T1000 (cell line): ENCODE measurements around the gene PIGS.

Source experiments
- DNase-seq: peaks from one replicate; lab custom pipeline; 2025; ENCODE audit warnings: mixed read lengths; lab: John Stamatoyannopoulos, UW

Gene PIGS

GRCh38 chr17:28506763-28507487 lies 64.4 kb downstream of the PIGS start:
- DNase-seq: no peak

GRCh38 chr17:28505986-28506665 lies 65.2 kb downstream of the PIGS start, which contains the start of gene FOXN1:
Gene FOXN1, plus strand, starts transcription at chr17:28506348. Its CDS starts 17,622 bp downstream, at chr17:28523970.
- no peak for DNase-seq

- no peak for DNase-seq
These were observed 67.9 kb downstream of the PIGS start for GRCh38 chr17:28503420-28503819.
